GM18867 (cell line): ENCODE data around the gene XRCC3.

Experiments
- ATAC-seq: cut with Tn5 transposase; IDR thresholded peaks from one replicate; pipeline ENCODE4 v1.9.1; 2021; ENCODE audit warnings: mild to moderate bottlenecking, moderate library complexity; ENCODE audit not compliant: unreplicated experiment

Gene XRCC3

GRCh38 chr14:103696070-103696402 lies 19.2 kb downstream of the XRCC3 start:
- no peak for ATAC-seq

GRCh38 chr14:103695296-103696069 lies 19.8 kb downstream of the XRCC3 start:
- ATAC-seq, result no peak

GRCh38 chr14:103694572-103695026 lies 20.7 kb downstream of the XRCC3 start:
- no peak for ATAC-seq

- ATAC-seq, result no peak
These were observed 21.7 kb downstream of the XRCC3 start for GRCh38 chr14:103693515-103693914.

GRCh38 chr14:103692871-103693270 lies 22.4 kb downstream of the XRCC3 start:
- no peak for ATAC-seq

GRCh38 chr14:103692159-103692558 lies 23.1 kb downstream of the XRCC3 start:
- peak; percentile 6 for ATAC-seq

- peak; percentile 52 for ATAC-seq
These were observed 23.6 kb downstream of the XRCC3 start for GRCh38 chr14:103691655-103692054.

- no peak for ATAC-seq
These were observed 24.9 kb downstream of the XRCC3 start for GRCh38 chr14:103690332-103690731.

- no peak for ATAC-seq
These were observed 26.0 kb downstream of the XRCC3 start for GRCh38 chr14:103688906-103689902.

GRCh38 chr14:103688441-103688840 lies 26.8 kb downstream of the XRCC3 start:
- no peak for ATAC-seq

- ATAC-seq, result no peak
These were observed 27.5 kb downstream of the XRCC3 start for GRCh38 chr14:103687712-103688111.

- no peak for ATAC-seq
These were observed 28.3 kb downstream of the XRCC3 start for GRCh38 chr14:103686831-103687485.

- no peak for ATAC-seq
These were observed 29.7 kb downstream of the XRCC3 start for GRCh38 chr14:103685276-103686211.

- no peak for ATAC-seq
These were observed 30.4 kb downstream of the XRCC3 start for GRCh38 chr14:103684871-103685270.

GRCh38 chr14:103684471-103684870 lies 30.8 kb downstream of the XRCC3 start:
- no peak for ATAC-seq

- ATAC-seq, result no peak
These were observed 32.1 kb downstream of the XRCC3 start for GRCh38 chr14:103683139-103683538.

GRCh38 chr14:103680491-103681231 lies 34.6 kb downstream of the XRCC3 start:
- ATAC-seq, result no peak

- peak; percentile 66 for ATAC-seq
These were observed 35.9 kb downstream of the XRCC3 start for GRCh38 chr14:103679351-103679750.

- no peak for ATAC-seq
These were observed 38.2 kb downstream of the XRCC3 start for GRCh38 chr14:103676881-103677675.
